HFFc6 (cell line): ENCODE data around the gene HRG. TPM values are rescaled to one million over a fixed set of nuclear protein-coding genes. Genes with fewer than 3 reads are reported as not detected.

ENCODE experiments used
- DNase-seq: peaks from one replicate; pipeline ENCODE4 v3.0.0-alpha.2; 2018
- H3K27ac Mint-ChIP-seq: 2 replicates; pipeline ENCODE4 v1.8.0; 2020; ENCODE audit warnings: mild to moderate bottlenecking, mixed read lengths
- H3K27me3 Mint-ChIP-seq: 2 replicates; pipeline ENCODE4 v1.8.0; 2021; ENCODE audit warnings: mild to moderate bottlenecking, moderate library complexity, mixed read lengths; ENCODE audit not compliant: insufficient read depth
- H3K36me3 Mint-ChIP-seq: 2 replicates; pipeline ENCODE4 v1.8.0; 2021; ENCODE audit warnings: low read depth, mixed read lengths
- H3K4me1 Mint-ChIP-seq: 2 replicates; pipeline ENCODE4 v1.8.0; 2020; ENCODE audit warnings: low read depth, mixed read lengths
- H3K4me3 Mint-ChIP-seq: 2 replicates; pipeline ENCODE4 v1.8.0; 2020; ENCODE audit warnings: mild to moderate bottlenecking, moderate library complexity, mixed read lengths
- H3K9me3 Mint-ChIP-seq: 2 replicates; pipeline ENCODE4 v1.8.0; 2020; ENCODE audit warnings: mild to moderate bottlenecking, mixed read lengths
- CTCF ChIP-seq: fragments of 200-600 bp; sonication (generic); IDR thresholded peaks from 2 replicates; pipeline ENCODE4 v1.5.0; 2021; ENCODE audit warnings: antibody characterized with exemption, mild to moderate bottlenecking
- total RNA-seq, 6 experiments: library from RNA; stranded (reverse); fragmentation: NEBNext Ultra II Directional; extraction: Animal tissue kit (Norgen Biotek cat#: 25700); gene quantifications; 2 replicates in 1 of 6; 3 replicates in 5 of 6; pipeline ENCODE4 v1.2.3, GENCODE V29; 2021

The HRG gene
- total RNA-seq, 6 experiments from 2014 or later = not detected

GRCh38 chr3:186722457-186722856 lies 56.6 kb downstream of the HRG start:
- H3K27me3 Mint-ChIP-seq = peaks cover 4% of the 10 kb centered on the region; the same call in 1 of the 2 replicates
- H3K9me3 Mint-ChIP-seq = no peaks in the 10 kb centered on the region
- peak; percentile 53 for TF ChIP-seq CTCF
- peaks cover 6% of the 10 kb centered on the region; the same call in 1 of the 2 replicates for H3K4me1 Mint-ChIP-seq
- no peak overlapping the region for H3K27ac Mint-ChIP-seq
- no peaks in the 10 kb centered on the region for H3K36me3 Mint-ChIP-seq
- peak; percentile 29 for DNase-seq
- H3K4me3 Mint-ChIP-seq = no peak overlapping the region

GRCh38 chr3:186724911-186725310 lies 59.1 kb downstream of the HRG start:
- Mint-ChIP-seq H3K9me3 (no peaks in the 10 kb centered on the region), H3K27me3 (peaks cover 7% of the 10 kb centered on the region; the same call in 1 of the 2 replicates), H3K4me1 (peaks cover 6% of the 10 kb centered on the region; the same call in 1 of the 2 replicates), H3K27ac (no peak overlapping the region), H3K4me3 (no peak overlapping the region), H3K36me3 (no peaks in the 10 kb centered on the region)
- TF ChIP-seq CTCF = no peak
- no peak for DNase-seq

Other genes with a start within 250 kb of the HRG start
- under 1 TPM; 0.34 to 0.87 (median 0.68) TPM for gene CRYGS, start 121.6 kb upstream of the HRG start, total RNA-seq
- gene TBCCD1, start 98.7 kb upstream of the HRG start, total RNA-seq = 1 to 10 TPM; 4.8 to 8.0 (median 6.0) TPM
- 10 to 100 TPM; 76.8 to 94.0 (median 84.2) TPM for gene DNAJB11, start 95.3 kb upstream of the HRG start, total RNA-seq
- not detected for gene AHSG, start 53.0 kb upstream of the HRG start, total RNA-seq
- gene FETUB, start 25.6 kb upstream of the HRG start, total RNA-seq = not detected
- not detected for gene KNG1, start 51.3 kb downstream of the HRG start, total RNA-seq
- gene EIF4A2, start 117.6 kb downstream of the HRG start, total RNA-seq = 100 to 1,000 TPM; 249 to 363 (median 264) TPM
- 10 to 100 TPM; 13.3 to 27.9 (median 25.7) TPM for gene RFC4, start 140.5 kb downstream of the HRG start, total RNA-seq
- not detected for gene ADIPOQ, start 176.7 kb downstream of the HRG start, total RNA-seq